HPDE6-E6E7 (cell line): ENCODE results near the gene SUSD2.
A peak's percentile ranks its signal among the peaks of the same experiment; 100 is the strongest.
"Not testable (repeated sequence)": the region's sequence is repeated elsewhere in the genome, so short reads cannot be mapped to it uniquely, and the experiment has no call there.

ENCODE experiments used
- DNase-seq: peaks from one replicate; pipeline ENCODE4 v3.0.0; 2011; ENCODE audit warnings: missing footprints; ENCODE audit errors: extremely low spot score

Gene SUSD2

GRCh38 chr22:24189249-24190158, 8.2 kb downstream of the SUSD2 start:
- peak; percentile 70 for DNase-seq

- DNase-seq: no peak
Measured at GRCh38 chr22:24190159-24190540, 8.9 kb downstream of the SUSD2 start.

- no peak for DNase-seq
Measured at GRCh38 chr22:24190596-24191208, 9.4 kb downstream of the SUSD2 start.

- DNase-seq: no peak
Measured at GRCh38 chr22:24191381-24191841, 10.1 kb downstream of the SUSD2 start.

- DNase-seq: no peak
Measured at GRCh38 chr22:24191893-24192292, 10.6 kb downstream of the SUSD2 start.

- DNase-seq: no peak
Measured at GRCh38 chr22:24198682-24199052, 17.4 kb downstream of the SUSD2 start.

- no peak for DNase-seq
Measured at GRCh38 chr22:24200619-24201212, 19.4 kb downstream of the SUSD2 start.

GRCh38 chr22:24201681-24202614, 20.7 kb downstream of the SUSD2 start:
- DNase-seq: no peak

GRCh38 chr22:24203856-24204255, 22.6 kb downstream of the SUSD2 start:
- DNase-seq: not testable (repeated sequence)

- DNase-seq: no peak
Measured at GRCh38 chr22:24205438-24206195, 24.3 kb downstream of the SUSD2 start.

- DNase-seq: not testable (repeated sequence)
Measured at GRCh38 chr22:24206460-24207263, 25.4 kb downstream of the SUSD2 start.

- no peak for DNase-seq
Measured at GRCh38 chr22:24207264-24208011, 26.2 kb downstream of the SUSD2 start.

- peak; percentile 85 for DNase-seq
Measured at GRCh38 chr22:24208012-24208749, 26.9 kb downstream of the SUSD2 start.

GRCh38 chr22:24209016-24209415, 27.7 kb downstream of the SUSD2 start:
- DNase-seq: no peak

GRCh38 chr22:24209687-24210086, 28.4 kb downstream of the SUSD2 start:
- DNase-seq: no peak

- DNase-seq: not testable (repeated sequence)
Measured at GRCh38 chr22:24210409-24210808, 29.1 kb downstream of the SUSD2 start.

- DNase-seq: not testable (repeated sequence)
Measured at GRCh38 chr22:24211716-24212115, 30.4 kb downstream of the SUSD2 start.

GRCh38 chr22:24213111-24213510, 31.8 kb downstream of the SUSD2 start:
- DNase-seq: not testable (repeated sequence)
